Hepatocyte (in vitro differentiated cells): ENCODE data around the gene TIGD4.

Experiments
- EZH2 ChIP-seq: fragments of 200-600 bp; sonication (generic); IDR thresholded peaks from 2 replicates; pipeline ENCODE4 v1.6.1; 2016; ENCODE audit warnings: antibody characterized with exemption, mild to moderate bottlenecking, borderline replicate concordance
- EZH2phosphoT487 ChIP-seq: fragments of 200-600 bp; sonication (generic); IDR thresholded peaks from one replicate; pipeline ENCODE4 v1.6.1; 2018; ENCODE audit warnings: antibody characterized with exemption, mild to moderate bottlenecking, low read depth, moderate library complexity; ENCODE audit not compliant: unreplicated experiment, severe bottlenecking
- TF ChIP-seq, protein P1 (sequence below): fragments of 200-600 bp; sonication (generic); IDR thresholded peaks from 2 replicates; pipeline ENCODE4 v1.5.1; 2016; ENCODE audit warnings: antibody characterized with exemption, mild to moderate bottlenecking; ENCODE audit not compliant: poor library complexity

DNA sequence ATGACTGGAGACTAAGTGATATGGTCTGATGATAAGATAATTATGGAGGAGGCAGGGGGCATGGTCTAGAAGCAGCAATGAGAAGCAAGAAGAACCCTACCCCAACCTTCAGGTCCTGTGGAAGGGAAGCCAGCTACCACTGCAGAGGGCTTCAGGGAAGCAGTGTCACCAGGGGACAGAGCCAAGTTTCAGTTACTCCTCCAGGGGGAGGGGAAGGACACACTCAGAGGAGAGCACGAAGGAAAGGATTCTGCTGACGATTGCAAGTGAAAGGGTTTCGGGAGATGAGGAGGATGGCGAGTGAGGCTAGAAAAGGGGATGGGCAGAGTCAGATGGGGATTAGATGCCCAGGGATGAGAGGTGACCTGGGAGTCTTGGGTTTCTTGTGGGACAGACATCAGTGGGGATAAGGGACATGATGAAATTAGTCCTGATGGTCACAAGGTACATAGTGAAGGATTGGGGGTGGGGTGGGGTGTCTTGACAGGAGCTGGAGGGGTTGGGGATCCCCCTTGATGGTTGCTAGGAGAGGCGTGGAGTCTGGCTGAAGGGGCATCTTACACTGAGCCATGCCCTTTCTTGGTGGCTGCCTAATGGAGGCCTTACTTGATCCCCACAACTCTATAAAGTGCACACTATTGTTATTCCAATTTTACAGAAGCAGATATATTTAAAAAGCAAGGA, 45.4 kb downstream of the TIGD4 start:
- TF ChIP-seq EZH2: no peak
- TF ChIP-seq, protein P1, sequence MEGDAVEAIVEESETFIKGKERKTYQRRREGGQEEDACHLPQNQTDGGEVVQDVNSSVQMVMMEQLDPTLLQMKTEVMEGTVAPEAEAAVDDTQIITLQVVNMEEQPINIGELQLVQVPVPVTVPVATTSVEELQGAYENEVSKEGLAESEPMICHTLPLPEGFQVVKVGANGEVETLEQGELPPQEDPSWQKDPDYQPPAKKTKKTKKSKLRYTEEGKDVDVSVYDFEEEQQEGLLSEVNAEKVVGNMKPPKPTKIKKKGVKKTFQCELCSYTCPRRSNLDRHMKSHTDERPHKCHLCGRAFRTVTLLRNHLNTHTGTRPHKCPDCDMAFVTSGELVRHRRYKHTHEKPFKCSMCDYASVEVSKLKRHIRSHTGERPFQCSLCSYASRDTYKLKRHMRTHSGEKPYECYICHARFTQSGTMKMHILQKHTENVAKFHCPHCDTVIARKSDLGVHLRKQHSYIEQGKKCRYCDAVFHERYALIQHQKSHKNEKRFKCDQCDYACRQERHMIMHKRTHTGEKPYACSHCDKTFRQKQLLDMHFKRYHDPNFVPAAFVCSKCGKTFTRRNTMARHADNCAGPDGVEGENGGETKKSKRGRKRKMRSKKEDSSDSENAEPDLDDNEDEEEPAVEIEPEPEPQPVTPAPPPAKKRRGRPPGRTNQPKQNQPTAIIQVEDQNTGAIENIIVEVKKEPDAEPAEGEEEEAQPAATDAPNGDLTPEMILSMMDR: no peak
- no peak for TF ChIP-seq EZH2phosphoT487
